Fibroblast of skin of left biceps (primary cell): ENCODE measurements around the gene EHF.
"Not testable (repeated sequence)": the region's sequence is repeated elsewhere in the genome, so short reads cannot be mapped to it uniquely, and the experiment has no call there.

Experiments
- DNase-seq, 2 experiments: peaks; one replicate each; pipeline ENCODE4 v3.0.0-alpha.2; 2013; ENCODE audit warnings: low read depth in 2 of 2

The EHF gene

DNA sequence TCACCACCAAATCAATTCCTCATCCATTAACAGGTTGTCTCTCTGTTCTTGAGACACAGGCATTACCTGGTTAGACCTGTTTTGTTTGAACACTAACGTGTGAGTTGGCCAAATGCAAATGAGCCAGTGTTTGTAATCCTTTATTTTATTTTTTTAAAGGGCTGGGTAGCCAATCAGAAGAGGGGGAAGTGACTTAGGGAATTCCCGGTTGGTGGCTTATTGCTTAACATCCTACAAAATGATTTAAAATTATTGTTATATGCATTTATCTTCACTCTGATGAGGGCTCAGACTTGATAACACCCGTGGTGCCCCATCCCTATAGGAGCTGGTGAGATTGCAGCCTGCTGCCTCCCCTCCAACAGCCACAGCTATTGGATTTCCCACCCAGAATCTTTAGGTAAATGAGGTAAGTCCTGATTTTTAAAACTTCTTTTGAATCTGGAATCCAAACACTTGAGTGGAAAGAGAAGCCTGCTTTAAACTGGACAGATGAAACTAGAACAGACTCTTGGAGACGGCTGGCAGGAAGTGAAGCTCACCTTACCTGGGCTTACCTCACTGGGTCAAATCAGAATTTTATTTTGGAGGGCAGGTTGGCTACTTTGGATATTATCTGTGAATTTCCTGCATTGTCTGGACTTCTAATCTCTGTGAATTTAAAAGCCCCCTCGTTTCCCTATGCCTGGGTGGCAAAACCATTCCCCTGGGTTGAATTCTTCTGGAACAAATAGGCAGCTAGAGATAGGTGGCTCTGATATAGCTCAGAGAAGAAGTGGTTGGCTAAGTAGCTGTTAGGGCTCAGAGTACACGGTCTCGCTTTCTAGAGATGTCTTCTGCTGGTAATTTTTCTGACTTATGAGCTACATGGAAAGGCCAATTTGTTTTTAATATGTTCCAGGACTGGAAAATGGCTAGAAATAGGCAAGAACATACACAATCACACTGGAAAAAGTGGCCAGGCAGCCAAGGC, at the start of gene EHF:
TSS of gene EHF (plus strand) at position 274 of the 973 bp plus-strand sequence. CDS start 21,538 bp downstream, outside the sequence.
- DNase-seq = no peak

DNA sequence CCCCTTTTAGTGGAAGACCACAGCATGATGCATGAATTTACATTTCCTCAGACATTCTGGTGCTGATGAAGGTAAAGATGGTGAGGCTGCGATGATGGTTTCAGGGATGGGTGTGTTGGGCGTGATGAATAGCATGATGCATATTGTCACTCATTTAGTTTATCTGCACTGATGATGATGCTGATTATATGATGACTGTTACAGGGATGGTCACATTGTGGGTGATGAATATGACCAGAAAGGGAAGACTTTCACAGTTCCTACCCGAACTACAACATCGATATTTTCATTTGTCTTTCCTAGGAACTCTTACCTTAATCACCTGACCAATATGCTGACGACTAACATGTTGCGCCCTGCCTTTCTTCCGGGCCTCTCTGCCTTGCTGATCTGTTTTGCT, 47.4 kb upstream of the EHF start:
- DNase-seq = no peak

DNA sequence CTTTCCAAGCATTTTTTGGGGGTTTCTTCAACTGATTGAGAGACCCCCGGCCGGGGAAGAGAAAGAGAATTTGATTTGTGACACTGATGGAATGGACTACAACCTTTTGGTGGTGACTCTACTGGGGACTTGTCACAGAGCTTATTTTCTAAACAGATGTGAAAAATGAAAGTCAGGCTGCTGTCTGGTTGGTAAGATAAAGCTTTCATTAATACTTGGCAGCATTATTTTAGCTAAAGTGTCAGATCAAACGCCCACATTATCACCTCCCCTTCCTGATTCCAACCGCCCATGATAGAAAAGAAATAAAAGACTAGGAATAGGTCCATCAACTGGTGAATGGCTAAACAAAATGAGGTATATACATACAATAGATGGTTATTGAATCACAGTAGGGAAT, 45.6 kb upstream of the EHF start:
- DNase-seq = no peak

DNA sequence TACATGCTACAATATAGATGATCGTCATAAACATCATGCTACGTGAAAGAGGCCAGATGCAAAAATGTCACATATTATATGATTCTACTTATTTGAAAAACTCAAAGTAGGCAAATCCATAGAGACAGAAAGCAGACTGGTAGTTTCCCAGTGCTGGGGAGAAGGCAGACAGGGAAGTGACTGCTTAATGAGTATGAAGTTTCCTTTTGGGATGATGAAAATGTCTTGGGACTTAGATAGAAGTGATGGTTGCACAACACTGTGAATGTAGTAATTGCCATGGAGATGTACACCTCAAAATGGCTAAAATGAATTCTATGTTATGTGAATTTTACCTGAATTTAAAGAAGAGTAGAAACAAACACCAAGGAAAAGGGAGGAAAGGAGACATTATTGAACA, 45.2 kb upstream of the EHF start:
- DNase-seq = no peak

DNA sequence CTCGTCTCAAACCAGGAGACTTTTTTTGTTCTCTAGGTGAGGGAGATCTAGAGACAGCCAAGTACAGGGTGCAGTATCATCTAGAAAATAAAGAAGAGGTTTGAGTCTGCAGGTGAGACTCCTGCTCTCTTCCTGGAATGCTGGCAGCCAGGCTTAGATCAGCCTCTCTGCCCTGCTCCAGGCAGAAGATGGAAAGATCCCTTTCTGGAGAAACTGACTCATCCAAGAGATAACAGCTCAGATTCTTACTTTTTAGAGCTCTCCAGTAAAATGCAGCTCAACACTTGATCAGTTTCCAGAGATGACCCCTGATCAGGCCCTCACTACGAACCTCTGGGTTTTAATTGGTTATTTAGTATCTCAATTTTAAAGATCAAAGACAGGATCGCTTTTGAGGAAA, 44.6 kb upstream of the EHF start:
- no peak for DNase-seq

DNA sequence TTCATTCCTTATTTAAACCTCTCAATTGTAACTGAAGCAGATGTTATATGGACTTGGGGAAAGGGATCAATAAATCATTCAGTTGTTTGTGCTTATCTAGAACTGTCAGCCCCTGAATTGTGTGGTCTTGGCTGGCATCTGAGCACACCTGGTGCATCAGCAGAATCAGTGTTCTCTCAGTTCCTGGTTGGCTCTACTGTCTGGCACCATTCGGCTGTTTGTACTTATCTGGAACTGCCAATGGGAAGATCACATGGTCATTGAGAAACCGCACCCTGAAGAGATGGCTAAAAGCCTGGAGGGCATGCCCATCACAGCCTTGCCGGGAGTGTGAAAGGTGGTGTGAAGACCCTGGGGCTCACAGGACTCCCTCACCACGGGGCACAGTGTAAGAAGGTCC, 37.1 kb upstream of the EHF start:
- DNase-seq = no peak

DNA sequence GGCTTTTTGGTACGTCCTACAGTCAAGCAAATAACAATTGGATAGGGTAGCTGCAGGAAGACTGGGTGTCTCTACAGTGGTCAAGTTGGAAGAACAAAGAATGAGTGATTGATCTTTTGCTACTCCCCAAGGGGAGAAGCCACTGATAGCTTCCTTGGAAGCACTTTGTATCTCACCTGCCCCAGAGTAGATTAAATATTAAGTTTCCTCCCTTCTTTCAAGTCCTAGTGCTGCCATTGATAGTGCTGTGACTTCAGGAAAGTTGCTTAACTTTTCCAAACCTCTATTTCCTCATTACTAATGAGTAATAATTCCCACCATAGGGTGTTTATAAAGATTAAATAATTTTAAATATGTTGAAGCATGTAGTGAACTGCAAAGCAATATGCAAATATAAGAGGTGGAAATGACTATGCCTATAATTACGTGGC, 35.6 kb upstream of the EHF start:
- DNase-seq = no peak

DNA sequence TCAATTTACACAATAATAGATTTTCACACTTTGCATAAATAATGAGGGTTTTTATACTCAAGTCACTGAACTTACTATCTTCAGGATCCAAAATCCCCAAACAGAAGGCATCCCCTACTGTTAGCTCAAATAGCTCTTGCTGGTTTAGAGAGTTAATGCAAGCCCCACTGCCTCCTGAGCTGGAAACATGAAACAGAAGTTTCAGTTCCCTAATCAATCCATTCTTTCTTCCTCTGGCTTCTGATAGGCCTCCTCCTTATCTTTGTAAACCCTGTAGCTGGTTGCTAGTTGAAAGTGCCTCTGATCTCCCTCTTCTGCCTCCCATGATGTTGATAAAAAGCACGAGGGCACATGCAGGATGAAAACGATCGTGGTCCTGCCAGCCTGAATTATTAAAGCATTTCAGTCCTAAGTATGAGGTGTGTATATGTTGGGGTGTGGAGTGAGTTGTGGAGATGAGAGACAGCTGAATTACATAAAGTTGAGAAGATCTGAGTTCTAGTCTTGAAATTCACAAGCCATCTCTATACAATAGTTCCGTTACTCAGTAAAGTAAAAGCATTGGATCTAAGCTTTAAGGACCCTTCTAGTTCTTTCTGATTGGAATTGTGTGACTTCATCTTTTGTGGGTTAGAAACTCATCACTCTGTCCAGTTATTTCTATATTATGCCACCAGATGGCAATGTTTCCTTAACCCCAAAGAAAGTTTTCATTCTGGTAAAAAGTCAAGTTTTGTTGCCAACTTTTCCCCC, 35.0 kb upstream of the EHF start:
- DNase-seq = peak; percentile 36 to 47

DNA sequence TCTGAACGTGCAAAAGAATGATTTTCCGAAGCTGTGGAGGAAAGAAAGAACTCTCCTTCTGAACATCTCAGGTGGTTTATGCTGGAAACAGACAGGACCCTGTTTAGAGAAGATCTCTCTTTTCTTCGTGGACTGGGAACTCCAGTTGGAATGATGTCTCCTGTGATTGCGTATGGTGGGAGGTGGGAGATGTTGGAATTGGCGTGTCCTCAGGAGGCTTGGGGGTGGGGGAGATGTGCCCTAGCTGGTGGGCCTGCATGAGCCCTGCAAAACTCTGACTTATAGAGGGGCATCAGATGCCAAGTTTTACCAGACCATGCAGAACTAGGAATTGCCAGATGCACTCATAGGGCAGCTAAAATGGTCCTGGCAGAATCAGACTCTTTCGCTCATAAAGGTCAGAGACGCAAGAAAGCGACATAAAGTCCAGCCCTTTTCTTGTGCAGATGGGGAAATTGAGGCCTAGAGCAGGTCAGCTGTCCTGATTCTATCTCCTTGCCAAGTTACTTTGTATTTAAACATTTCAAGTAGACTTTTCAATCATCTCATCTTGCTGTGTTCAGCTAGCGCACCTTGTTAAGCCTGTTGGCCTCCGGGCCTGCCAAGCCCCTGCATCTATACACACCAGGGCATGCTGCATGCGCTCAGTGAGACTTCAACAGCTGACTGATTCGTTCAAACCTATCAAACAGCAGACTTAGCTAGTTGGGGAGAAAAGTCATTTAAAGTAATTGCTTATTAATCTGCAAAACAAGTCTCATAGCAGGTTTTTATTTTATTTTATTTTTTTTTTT, 34.2 kb upstream of the EHF start:
- DNase-seq = no peak

DNA sequence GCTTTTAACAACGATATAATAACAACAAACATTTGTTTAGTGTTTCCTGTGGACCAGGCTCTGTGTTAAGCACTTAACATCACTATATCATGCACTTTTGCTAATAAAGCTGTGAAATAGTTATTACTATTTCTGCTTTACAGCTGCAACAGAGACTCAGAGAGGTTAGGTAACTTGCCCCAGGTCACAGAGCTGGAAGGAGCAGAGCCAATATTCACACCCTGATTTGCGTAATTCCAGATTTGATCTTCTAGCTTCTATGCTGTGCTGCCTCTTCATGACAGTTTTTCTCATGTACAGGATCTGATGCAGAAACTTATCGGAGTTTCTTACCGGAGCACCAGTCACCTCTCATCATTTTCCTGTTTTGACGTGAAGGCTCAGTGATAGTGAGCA, 33.6 kb upstream of the EHF start:
- DNase-seq = no peak

DNA sequence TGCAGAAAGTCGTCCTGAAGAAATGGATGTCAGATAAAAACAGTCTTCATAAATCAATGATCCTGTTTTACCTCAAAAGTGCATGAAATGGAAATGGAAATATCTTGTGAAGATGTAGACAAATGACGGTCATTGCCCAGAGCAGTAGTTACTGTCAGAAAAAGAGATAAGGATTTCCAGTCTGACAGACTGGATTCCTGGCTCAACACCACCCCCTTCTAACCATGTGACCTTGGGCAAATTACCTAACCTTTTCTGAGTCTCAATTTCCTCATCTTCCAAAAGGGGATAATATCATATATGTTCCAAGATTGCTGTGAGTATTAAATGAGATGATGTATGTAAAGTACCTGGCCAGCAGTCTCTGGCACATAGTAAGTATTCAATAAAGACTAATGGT, 32.9 kb upstream of the EHF start:
- no peak for DNase-seq

DNA sequence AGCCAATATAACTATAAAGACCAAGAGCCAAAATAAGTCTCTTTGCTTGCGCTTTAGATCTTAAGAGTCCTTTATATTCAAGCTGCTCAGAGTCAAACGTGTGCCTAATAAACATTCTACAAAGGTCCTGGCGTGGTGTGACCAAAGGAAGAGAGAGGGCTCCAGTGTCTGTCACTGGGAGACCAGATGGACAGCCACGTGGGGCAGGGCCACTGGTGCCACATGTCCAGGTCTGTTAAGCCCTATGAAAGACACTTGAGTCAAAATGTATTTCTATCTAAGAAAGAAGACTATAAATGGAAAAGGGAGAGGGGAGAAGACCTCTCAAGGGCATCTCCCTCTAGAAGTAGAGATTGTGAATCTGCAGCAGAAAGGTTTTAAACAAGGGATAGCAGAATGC, 32.2 kb upstream of the EHF start:
- no peak for DNase-seq

DNA sequence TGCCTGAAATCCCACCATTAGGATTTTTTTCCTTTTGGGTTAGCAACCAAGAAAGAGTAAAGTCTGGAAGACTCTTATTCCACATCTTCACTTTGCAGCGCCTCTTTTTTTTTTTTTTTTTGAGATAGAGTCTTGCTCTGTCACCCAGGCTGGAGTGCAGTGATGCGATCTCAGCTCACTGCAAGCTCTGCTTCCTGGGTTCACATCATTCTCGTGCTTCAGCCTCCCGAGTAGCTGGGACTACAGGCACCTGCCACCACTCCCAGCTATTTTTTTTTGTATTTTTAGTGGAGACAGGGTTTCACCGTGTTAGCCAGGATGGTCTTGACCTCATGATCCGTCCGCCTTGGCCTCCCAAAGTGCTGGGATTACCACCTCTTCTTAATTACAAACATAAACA, 31.7 kb upstream of the EHF start:
- DNase-seq = not testable (repeated sequence)

DNA sequence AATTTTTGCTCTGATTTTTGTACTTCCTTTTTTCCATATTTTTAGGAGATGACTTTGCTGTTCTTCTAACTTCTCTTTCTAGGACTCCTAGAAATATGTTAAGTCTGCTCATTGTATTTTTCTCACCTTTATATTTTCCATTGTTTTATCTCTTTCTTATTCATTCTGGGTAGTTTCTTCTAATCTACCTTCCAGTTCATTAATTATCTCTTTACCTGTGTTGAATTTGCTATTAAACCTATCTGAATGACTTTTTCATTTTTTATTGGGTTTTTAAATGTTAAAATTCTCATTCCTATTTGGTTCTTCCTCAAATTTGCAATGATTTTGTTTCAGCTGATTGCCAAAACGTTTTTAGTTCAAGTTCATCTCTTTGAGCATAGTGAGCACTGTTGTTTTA, 27.8 kb upstream of the EHF start:
- no peak for DNase-seq

DNA sequence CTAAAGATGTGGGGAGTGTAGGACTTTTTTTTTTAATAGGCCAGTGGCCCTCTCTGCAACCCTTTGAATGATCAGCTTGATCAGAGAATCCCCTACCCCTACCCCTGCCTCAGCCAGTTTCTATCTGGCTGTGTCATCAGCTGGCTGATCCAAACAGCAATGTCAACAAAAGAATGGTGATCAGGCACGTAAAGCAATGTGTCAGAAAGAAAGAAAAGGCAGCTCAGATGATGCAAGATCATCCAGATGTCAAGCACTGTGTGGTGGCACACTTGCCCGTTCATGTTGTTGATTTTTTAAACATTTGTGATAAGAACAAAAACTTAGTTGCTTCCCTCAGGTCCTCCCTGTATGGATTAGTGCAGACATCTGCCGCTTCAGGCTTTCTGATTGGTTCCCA, 26.3 kb upstream of the EHF start:
- no peak for DNase-seq

DNA sequence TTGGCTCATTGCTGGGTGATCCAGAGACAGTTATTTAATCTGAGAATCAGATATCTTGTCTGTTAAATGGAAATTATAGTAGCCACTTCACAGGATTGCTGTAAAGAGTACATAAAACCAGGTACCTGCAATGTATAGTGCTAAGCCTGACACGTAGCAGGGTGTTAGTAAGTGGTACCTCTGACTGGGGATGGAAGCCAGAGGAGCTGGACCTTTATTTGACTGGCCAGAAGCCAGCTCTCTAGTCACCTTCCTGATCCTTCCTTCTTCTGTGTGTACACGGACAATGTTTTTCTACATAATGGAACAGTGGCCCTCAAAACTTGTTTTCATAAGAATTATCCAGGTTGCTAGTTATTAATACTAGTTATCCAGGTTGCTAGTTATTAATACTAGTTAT, 25.5 kb upstream of the EHF start:
- no peak for DNase-seq

DNA sequence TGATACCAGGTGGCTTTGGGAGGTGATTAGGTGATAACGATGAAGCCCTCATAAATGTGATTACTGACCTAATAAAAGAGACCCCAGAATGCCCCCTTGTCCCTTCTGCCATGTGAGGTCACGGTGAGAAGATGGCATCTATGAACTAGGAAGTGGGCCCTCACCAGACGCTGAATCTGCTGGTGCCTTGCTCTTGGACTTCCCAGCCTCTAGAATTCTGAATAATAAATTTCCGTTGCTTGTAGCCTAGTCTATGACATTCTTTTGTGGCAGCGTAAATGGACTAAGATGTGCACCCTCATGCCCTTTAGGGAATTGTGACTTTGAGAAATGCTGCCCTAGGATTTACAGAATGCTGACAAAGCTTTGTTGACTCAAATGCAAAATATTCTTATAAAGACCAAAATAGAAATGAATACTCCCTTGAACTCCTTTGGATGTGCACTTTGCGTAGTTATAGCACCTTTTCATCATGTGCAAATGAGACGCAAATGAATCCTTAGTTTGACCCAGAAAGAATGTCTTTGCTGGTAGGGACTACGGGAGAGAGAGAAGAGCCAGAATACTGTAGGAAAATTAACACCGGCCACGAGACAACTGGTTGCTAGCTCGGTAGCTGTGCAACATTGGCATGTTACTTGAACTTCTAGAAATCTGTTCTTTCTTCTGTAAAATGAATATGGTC, 24.8 kb upstream of the EHF start:
- DNase-seq = no peak

DNA sequence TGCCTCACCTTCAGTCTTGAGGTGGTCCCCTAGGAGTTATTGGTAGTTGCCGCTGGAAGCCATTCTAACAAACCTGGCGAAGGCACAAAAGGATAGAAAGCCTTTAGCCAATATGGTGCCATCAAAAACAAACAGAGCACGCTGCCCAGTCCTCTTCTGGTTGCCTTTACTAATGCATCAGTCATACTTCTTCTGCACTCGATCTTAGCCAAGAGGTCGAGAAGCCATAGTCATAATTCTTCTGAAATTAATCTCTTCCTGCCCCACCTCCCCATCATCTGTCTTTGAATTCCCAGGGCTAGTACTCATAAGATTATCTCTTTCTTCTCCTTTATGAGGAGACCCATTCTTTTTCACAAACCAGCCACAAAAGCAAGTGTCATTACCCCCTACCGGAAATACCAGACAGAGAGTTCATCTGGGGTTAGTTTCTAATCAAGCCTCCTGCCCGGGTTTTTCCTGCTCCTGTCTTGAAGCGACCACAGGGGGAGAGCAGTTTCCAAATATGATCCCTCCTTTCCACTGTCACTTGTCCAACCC, 21.4 kb upstream of the EHF start:
- peak; percentile 55 to 58 for DNase-seq

DNA sequence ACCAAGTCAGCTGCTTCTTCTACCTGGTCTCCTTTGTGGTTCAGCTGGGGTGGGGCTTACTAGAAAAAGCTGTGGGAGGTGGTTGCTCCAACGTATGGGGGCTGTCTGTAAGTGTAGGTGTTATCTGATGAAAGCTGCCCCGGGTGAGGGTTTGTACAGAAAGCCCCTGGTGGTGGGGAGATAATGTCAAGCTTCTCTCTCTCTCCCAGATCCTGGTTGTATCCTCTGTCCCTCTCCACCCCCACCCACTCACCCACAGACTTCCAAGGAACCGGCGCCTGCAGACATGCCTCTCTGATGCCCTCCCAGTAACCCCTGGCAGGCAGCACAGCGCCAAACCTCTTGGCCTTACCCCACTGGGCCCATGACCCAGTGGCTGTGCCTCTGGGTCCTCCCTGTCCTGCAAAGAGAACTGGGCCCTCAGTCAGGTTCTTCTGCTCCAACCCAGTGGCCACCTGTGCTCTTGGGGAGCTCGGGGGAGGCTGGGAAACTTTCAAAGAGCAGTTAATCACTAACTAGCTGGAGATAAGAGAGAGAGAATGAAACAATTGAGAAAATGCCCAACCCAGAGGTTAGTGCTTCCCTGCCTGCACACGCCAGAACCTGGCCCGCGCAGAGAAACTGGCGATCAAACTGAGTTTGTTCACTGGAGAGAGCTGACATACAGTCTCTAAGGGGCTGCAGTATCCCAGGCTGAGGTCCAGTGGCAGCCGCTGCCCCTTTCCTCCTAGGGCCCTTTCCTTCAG, 20.4 kb upstream of the EHF start:
- no peak for DNase-seq

DNA sequence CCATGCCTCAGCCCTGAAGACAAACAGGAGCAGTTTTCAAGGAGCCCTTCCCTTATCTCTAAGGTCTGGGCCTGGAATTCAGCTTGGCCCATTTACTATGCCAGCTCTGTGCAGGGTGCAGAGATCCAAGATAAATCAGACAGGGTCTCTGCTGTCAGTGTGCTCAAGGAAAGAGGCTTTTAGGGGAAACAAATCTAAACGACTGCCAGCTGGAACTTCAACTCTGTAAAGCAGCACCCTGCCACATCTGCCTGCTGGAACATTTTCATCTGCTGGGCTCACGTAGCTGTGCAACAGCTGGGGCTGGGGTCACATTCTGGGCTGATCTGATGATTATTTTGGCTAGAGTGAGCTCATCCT, 19.8 kb upstream of the EHF start:
- no peak for DNase-seq

DNA sequence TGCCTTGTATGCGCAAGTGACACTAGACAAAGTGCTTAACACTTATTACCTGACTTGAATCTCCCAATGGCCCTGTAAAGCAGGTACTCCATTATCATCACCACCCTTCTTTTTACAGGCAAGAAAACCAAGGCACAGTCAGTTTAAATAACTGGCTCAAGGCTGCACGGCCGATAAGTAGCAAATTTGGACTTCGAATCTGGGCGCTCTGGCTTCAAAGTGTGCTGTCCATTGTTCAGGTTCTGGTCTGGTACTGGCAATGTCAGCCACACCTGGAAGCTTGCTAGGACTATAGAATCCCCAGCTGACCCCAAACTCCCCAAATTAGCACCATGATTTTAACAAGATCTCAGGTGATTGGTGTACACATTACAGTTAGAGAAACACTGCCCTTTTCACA, 19.3 kb upstream of the EHF start:
- DNase-seq = no peak
